ENCODE data around the gene ZDHHC18.

The ZDHHC18 gene

GRCh38 chr1:26781206-26781825 is 45.2 kb upstream of the ZDHHC18 start:
- no peak for TF ChIP-seq EZH2phosphoT487 (IDR thresholded peaks at IDR 0.05; ENCODE audit: low read depth)
- Histone ChIP-seq H3K9me3 (ENCODE audit: insufficient read depth, low read length) (no peaks in the 10 kb centered on the region), H3K36me3 (replicated peaks; ENCODE audit: low read depth, low read length) (peaks cover 46% of the 10 kb centered on the region), H2AFZ (ENCODE audit: low read depth, low read length) (no peak overlapping the region), H3K4me2 (ENCODE audit: low read length) (no peak overlapping the region), H3K9ac (ENCODE audit: low read length) (no peak overlapping the region), H3K4me3 (ENCODE audit: low read length) (no peak overlapping the region), H3K79me2 (ENCODE audit: low read length) (peaks cover 14% of the 10 kb centered on the region), H3K27ac (ENCODE audit: low read length) (no peak overlapping the region), H3K27me3 (ENCODE audit: low read depth, low read length) (no peaks in the 10 kb centered on the region), H3K4me1 (ENCODE audit: low read length) (peaks cover 18% of the 10 kb centered on the region), H4K20me1 (ENCODE audit: insufficient read depth, low read length) (no peaks in the 10 kb centered on the region)

DNA sequence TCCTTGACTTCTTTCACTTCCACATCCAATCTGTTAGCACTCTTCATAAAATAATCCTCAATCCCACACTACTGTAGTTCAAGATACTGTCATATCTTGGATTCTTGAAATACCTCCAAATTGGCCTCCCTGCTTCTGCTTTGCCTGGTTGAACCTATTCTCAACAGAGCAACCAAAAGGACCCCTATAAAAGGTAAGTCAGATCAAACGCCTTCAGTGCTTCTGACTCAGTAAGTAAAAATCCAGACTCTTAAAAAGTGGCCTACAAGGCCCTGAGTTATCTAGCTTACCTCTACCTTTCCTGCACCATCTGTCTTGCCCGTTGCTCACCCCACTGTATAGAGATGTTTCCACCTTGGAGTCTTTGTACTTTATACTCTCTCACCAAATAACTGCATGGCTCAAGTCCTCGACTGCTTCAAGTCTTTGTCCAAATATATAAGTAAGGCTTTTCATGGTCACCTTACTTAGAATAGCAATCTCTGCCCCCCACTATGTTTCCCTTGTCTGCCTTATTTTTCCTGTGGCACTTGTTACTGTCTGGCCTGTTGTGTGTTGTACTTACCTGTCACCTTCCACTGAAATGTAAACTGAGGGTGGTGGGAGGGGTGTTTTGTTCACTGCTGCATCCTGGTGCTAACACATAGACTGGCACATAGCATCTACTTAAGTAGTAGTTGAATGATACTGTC is 43.8 kb upstream of the ZDHHC18 start:
- H3K27me3 ChIP-seq (ENCODE audit: low read depth, low read length): no peaks in the 10 kb centered on the region
- H3K4me1 ChIP-seq (ENCODE audit: low read length): peaks cover 26% of the 10 kb centered on the region
- H3K9ac ChIP-seq (ENCODE audit: low read length): no peak overlapping the region
- no peak overlapping the region for H2AFZ ChIP-seq (ENCODE audit: low read depth, low read length)
- H3K36me3 ChIP-seq (replicated peaks; ENCODE audit: low read depth, low read length): peaks cover 42% of the 10 kb centered on the region
- peaks cover 14% of the 10 kb centered on the region for H3K79me2 ChIP-seq (ENCODE audit: low read length)
- no peaks in the 10 kb centered on the region for H4K20me1 ChIP-seq (ENCODE audit: insufficient read depth, low read length)
- no peak for TF ChIP-seq EZH2phosphoT487 (IDR thresholded peaks at IDR 0.05; ENCODE audit: low read depth)
- no peak overlapping the region for H3K4me2 ChIP-seq (ENCODE audit: low read length)
- no peaks in the 10 kb centered on the region for H3K9me3 ChIP-seq (ENCODE audit: insufficient read depth, low read length)
- H3K27ac ChIP-seq (ENCODE audit: low read length): no peak overlapping the region; the same call in 1 of the 2 replicates
- no peak overlapping the region for H3K4me3 ChIP-seq (ENCODE audit: low read length)

DNA sequence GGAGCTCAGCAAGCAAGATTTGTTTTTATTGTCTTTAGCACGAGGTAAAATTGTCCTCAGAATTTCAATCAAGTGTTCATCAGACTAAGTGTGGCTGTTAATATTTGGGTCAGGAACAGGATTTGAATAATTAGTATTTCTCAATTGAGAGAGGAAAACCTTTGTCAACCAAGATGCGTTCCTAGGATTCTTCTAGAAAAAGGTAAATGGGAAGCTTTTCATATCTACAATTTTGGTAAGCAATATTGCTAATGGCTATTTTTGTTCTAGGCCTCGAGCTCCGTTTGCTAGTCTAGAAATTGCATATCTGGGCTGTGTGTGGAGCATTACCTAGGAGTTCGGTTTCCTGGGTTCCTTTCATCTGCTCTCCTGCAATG is 42.9 kb upstream of the ZDHHC18 start:
- H2AFZ ChIP-seq (ENCODE audit: low read depth, low read length): no peak overlapping the region
- H4K20me1 ChIP-seq (ENCODE audit: insufficient read depth, low read length): no peaks in the 10 kb centered on the region
- H3K4me1 ChIP-seq (ENCODE audit: low read length): peaks cover 26% of the 10 kb centered on the region
- H3K9ac ChIP-seq (ENCODE audit: low read length): no peak overlapping the region
- H3K27ac ChIP-seq (ENCODE audit: low read length): no peak overlapping the region
- no peak for TF ChIP-seq EZH2phosphoT487 (IDR thresholded peaks at IDR 0.05; ENCODE audit: low read depth)
- no peak for TF ChIP-seq CTCF (IDR thresholded peaks at IDR 0.05; ENCODE audit: low read depth, low read length)
- no peaks in the 10 kb centered on the region for H3K9me3 ChIP-seq (ENCODE audit: insufficient read depth, low read length)
- H3K79me2 ChIP-seq (ENCODE audit: low read length): peaks cover 20% of the 10 kb centered on the region
- peaks cover 37% of the 10 kb centered on the region for H3K36me3 ChIP-seq (replicated peaks; ENCODE audit: low read depth, low read length)
- H3K4me3 ChIP-seq (ENCODE audit: low read length): no peak overlapping the region
- H3K4me2 ChIP-seq (ENCODE audit: low read length): no peak overlapping the region
- H3K27me3 ChIP-seq (ENCODE audit: low read depth, low read length): no peaks in the 10 kb centered on the region

DNA sequence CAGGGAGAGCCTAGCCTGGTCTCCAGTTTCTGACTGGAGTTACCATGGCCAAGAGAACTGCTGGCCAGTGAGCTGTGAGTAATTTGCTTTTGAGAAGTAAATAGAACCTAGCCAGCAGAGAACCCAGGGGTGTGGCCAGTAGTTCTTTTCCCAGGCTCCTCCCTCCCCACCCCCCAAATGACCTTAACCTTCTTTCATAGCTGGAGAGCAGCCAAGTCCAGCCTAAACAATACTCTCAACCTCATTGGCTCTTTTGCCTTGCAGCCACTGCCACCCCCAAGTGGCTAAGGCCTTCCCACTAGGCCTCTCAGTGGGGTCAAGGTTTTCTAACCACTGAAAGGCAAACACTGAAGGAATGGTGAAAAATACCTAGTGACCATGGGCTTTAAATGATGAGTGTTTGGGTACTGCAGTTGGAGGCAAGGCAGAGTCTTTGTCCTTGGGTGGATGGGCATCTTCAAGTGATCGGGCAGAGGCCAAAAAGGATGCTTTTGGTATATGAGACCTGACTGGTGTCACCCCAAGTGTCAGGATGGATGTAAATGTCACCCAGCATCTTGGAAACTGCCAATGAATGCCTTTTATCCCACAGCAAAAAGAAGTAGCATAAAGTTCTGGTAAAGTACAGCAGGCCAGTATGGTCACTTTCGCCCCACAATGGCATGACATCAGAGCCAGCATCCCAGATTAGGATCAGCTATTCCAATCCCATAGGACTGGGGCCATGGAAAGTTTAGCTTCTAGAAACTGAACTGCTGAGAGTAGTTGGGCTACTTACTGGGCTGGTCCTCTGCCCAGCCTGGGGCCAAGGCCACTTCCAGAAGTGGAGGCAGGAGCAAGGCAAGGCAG is 42.2 kb upstream of the ZDHHC18 start:
- Histone ChIP-seq H2AFZ (ENCODE audit: low read depth, low read length) (no peak overlapping the region), H3K4me1 (ENCODE audit: low read length) (peaks cover 26% of the 10 kb centered on the region), H3K27me3 (ENCODE audit: low read depth, low read length) (no peaks in the 10 kb centered on the region), H3K9me3 (ENCODE audit: insufficient read depth, low read length) (no peaks in the 10 kb centered on the region), H3K36me3 (replicated peaks; ENCODE audit: low read depth, low read length) (peaks cover 32% of the 10 kb centered on the region), H3K4me3 (ENCODE audit: low read length) (no peak overlapping the region), H3K79me2 (ENCODE audit: low read length) (peaks cover 24% of the 10 kb centered on the region), H3K9ac (ENCODE audit: low read length) (no peak overlapping the region), H3K4me2 (ENCODE audit: low read length) (no peak overlapping the region), H4K20me1 (ENCODE audit: insufficient read depth, low read length) (no peaks in the 10 kb centered on the region), H3K27ac (ENCODE audit: low read length) (no peak overlapping the region)
- TF ChIP-seq CTCF (IDR thresholded peaks at IDR 0.05; ENCODE audit: low read depth, low read length) (no peak), EZH2phosphoT487 (IDR thresholded peaks at IDR 0.05; ENCODE audit: low read depth) (no peak)

Data from OCI-LY3 (cell line).